Measurements from ENCODE around the gene CADM4.

Gene CADM4

DNA sequence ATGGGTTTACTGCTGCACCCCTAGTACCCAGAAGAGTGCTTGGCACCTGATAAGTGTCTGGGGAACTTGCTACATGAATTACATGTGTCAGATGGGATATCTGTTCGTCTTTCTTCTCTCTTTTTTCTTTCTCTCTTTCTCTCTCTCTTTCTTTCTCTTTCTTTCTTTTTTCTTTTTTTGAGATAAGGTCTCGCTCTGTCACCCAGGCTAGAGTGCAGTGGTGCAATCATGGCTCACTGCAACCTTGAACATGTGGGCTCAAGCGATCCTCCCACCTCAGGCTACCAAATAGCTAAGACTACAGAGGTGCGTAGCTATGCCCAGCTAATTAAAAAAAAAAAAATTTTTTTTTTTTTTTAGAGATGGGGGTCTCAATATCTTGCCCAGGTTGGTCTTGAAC lies 6.1 kb downstream of the CADM4 start:
- no peak for DNase-seq

GRCh38 chr19:43631491-43631890 lies 8.2 kb downstream of the CADM4 start:
- DNase-seq, result no peak

DNA sequence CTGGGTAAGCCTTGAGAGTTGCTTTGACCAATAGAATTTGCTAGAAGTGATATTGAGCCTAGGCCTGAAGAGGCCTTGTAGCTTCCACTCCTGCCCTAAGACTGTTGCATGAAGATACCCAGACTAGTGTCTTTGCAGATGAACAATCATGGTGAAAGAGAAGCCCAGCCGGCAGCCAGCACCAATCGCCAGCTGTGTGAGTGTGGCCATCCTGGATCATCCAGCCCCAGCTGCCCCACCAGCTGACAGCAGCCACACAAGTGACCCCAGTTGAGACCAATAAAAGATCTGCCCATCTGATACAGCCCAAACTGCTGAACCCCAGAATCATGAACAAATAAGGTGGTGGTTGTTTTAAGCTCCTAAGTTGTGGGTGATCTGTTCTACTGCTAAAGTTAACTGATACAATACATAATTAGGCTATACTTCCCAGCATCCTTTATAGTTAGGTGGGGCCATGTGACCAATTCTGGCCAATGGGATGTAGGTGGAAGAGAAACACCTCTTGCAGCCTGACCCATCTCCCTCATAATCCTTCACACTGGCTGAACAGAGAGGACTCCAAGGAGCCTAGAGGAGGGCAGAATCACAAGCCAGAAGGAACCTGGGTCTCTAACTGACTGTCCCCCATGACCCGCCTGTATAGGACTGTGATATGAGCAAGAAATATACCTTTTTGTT lies 10.9 kb downstream of the CADM4 start:
- no peak for DNase-seq

DNA sequence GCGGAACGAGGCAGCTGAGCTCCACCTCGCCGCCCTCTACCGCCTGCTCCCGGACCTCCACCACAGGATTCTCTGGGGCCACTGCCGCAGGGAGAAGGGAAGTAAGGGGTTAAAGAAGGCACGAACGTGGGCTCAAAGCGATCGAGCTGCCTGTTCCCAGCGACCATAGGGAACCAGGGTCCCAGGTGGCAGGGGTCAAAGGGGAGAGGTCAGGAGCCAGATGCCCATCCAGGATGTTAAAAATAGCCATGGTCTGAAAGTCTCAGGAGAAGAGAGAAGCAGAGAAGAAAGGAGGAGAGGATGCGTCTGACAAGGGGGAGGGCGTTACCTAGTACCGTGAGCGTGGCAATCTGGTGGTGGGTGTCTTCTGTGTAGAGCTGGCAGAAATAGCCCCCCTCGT lies 12.8 kb downstream of the CADM4 start:
- no peak for DNase-seq

GRCh38 chr19:43625918-43626579 lies 13.6 kb downstream of the CADM4 start:
- DNase-seq, result peak; percentile 5

DNA sequence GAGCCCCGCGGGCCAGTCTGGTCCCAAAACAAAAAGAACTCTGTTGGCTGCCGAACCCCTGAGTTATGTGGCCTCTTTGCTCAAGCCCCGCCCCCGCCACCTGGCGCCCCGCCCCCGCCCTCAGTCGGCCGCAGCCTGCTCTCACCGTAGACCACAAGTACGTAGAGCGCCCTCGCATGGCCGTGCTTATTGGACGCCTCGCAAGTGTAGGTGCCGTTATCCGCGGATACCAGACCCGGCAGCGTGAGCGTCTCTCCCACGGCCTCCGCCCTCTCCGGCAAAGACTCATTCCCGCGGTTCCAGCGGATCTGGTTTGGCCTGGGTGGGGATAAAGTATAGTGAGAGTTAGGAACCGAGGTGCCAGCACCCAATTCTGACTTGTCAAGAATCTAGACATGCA lies 14.7 kb downstream of the CADM4 start:
- DNase-seq, result peak; percentile 81

DNA sequence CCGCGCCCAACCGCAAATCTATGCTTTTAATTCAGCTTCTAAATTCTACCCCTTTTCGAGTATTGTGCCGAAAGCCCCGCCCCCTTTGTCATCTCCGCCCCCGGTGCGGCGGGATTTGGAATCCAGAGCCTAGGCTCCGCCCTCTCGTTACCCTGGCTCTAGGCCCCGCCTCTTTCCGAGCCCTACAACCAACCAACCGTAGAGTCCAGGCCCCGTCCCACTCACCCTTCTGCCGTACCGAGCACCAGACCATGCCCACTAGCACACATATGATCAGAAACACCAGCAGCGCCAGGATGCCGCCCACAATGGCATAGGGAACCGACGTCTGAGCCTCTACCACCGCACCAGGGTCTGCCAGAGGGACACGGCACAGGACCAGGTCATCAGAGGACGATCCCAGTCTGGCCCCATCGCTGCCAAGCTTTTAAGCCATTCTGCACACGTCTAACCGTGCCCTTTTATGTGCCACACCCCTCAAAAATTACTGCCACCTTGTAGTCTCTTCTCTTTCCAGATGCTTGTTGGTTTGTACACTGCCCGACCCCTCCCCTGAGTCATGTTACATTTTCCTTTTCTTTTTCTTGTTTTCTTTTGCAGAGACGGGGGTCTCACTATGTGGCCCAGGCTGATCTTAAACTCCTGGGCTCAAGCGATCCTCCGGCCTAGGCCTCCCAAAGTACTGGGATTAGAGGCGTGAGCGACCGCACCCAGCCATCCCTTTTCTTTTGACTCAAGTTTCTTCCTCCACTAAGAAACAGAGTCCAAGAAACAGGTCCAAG lies 15.6 kb downstream of the CADM4 start:
- DNase-seq, result no peak

DNA sequence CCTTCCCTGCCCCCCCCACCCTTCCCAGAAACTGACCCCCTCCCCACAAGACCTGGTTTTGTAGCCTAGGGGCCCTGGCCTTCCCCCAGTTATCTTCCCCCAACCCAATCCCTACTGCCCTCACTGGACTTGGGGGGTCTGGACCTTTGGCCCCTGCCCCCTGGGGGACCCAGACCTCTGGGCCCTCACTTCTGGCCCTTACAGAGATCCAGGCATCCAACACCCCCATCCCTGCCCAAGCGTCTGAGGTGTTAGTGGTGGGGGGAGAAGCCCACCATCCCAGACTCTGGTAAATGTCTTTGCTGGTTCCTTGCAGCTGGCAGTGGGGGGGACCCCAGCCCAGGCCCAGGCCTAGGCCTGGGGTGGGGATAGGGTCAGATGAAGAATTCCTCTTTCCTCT lies 16.7 kb downstream of the CADM4 start:
- no peak for DNase-seq

DNA sequence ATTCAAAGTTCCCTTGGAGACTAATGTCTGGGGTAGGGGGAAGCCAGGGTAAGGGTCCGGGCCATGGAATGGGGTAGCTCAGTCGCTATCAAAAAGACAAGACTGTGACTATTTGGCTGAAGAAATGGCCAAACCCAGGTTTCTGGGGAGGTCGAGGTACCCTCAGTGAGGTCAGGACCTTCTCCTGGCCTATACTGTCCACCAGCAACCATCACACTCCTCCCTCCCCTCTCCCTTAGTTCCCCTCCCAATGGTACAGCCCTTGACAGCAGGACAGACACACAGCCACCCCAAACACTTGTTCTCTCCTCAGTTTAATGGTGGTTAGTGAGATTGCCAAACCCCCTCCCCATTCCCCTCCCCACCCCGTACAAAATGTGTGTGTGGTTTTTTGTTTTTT lies 17.6 kb downstream of the CADM4 start:
- DNase-seq, result no peak

- DNase-seq, result no peak
Measured at GRCh38 chr19:43620061-43621001, 19.3 kb downstream of the CADM4 start.

DNA sequence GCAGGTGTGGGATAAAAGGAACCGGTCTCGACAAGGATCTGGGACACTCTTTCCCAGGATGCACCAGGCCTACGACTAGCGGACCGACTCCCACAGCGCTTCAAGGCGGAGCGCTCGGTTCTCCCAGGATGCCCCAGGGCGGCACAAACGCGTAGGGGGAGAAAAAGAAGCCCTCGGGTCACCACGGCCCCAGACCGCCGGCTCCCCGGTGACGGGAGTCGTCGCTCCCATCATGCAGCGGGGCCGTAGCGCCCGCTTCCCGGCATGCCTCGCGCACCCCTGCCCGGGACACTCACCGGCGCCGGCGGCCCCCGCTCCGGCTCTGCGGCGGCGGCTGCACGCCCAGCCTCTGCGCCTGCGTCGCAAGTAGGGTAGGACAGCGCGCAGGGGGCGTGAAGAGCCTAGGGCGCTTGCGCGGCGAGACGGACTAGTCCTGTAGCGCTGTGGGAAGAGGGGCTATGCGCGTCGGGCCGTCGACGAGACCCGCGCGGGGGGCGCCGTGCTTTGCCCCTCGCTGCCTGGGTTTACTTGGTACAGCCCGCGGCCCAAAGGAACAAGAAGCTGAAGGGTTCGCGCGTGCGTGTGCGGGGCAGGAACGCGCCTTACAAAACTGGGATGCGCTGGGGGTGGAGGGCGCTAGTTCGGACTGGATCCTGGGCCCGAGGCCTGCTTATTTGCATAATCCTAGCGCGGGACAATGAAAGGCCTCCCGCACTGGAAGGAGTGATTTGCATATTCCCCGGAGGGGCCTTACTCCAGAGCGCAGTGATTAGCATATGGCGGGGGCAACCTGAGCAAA lies 20.2 kb downstream of the CADM4 start, which contains the start of gene ZNF428:
Gene ZNF428 (minus strand): TSS at position 368 of the 799 bp plus-strand sequence. CDS start 5,325 bp downstream, outside the sequence.
- peak; percentile 84 for DNase-seq

- DNase-seq, result no peak
Measured at GRCh38 chr19:43618921-43619261, 20.8 kb downstream of the CADM4 start.

GRCh38 chr19:43616954-43617353 lies 22.7 kb downstream of the CADM4 start:
- DNase-seq, result no peak

DNA sequence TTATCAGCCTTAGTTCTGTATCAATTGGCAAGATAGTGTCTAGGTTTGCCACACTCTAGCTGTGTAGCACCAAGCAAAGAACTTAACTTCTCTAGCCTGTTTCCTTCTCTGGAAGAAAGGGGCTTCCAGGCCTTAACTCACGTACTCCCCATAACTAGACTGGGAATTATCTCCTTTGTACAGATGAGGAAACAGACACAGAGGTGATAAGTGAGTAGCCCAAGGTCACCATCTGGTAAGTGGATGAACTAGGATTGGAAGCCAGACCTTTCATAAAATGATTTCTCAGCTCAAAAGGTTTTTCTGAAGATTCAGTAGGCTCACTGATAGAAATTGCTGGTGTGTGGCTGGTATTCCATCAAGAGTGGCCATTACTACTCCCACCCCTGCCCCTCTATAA lies 23.3 kb downstream of the CADM4 start:
- DNase-seq, result no peak

DNA sequence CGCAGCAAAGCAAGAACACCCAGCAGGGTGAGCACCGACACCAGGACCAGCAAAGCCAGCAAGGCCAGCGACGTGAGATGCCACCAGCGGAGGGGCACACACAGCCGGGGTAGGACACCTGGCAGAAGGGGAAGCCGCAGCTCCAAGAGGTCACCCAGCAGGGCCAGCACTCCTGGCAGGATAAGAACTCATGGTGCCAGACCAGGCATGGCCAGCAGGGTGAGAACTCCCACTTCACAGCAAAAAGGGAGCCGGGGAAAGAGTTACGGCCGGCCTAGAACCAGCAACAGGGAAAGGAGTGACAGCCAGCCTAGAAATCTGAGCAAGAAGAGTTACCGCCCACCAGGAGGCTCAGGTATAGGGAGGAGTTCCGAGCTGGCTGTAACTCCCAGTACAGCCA lies 27.3 kb downstream of the CADM4 start:
- no peak for DNase-seq

GRCh38 chr19:43611788-43612187 lies 27.9 kb downstream of the CADM4 start, which contains the start of gene SRRM5:
Gene SRRM5, plus strand, starts transcription at chr19:43612088. Its CDS starts 34 bp downstream, at chr19:43612122.
- no peak for DNase-seq

GRCh38 chr19:43610493-43610892 lies 29.2 kb downstream of the CADM4 start:
- no peak for DNase-seq

- no peak for DNase-seq
Measured at GRCh38 chr19:43609872-43610271, 29.8 kb downstream of the CADM4 start.

DNA sequence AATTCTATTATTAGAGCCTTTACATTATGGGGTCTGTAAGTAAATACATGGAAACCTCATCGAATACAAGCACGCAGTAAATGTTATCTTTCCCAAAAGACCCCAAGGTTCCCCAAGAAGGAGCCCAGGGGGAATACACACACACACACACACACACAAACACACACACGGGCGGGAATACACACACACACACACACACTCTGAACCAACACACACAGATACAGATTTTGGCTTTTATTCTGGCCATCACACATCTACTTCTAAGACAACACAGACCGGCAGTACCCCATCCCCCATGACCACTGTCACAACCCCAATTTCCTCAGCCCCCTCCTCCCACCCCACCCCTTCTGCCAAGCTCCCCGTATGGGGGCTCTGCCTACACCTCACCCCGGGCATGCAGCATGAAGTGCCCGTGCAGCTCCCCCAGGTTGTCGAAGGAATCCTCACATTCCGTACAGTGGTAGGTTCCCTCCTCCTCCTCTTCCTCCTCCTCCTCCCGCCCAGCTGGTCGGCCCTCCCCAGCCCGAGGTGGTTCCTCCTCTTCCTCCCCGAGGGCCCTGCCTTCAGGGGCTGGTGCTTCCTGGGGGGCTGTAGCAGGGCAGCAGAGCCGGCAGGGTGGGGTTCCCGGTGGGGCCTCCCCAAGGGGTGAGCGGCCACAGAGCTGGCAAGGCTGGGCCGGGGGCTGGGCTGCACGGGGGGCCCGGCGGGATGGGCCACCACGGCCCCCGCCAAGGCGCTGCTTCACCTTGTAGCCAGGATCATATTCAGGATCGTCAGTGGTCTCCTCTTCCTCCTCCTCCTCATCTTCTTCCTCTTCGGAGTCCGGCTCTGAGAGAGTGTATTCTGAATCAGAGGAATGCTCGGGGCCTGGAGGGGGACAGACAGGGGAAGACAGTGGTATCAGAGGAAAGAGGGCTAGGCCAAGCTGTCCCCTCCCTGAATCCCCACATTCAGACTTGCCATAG lies 32.1 kb downstream of the CADM4 start:
- DNase-seq, result no peak

- no peak for DNase-seq
Measured at GRCh38 chr19:43606569-43607229, 33.0 kb downstream of the CADM4 start.
